K562 (cell line): ENCODE measurements around the gene PRDM15. TPM values are rescaled to one million over a fixed set of nuclear protein-coding genes. Genes with fewer than 3 reads are reported as not detected.

Experiments
- ATAC-seq: fragments of 200-7000 bp; cut with Tn5 transposase; 3 replicates; pipeline ENCODE4 v1.9.1; 2020; ENCODE audit warnings: moderate library complexity
- BruUV-seq: library from RNA; stranded (reverse); fragments of 400-500 nt; replicated peaks from 2 replicates; lab custom pipeline; 2021; lab: Mats Ljungman, UMichigan
- CTCF ChIA-PET: fragments of 300-600 bp; formaldehyde crosslinking; extraction: SDS; loops from one replicate; lab custom pipeline; 2021; ENCODE audit warnings: low intra/inter-chr PET ratio; lab: Yijun Ruan, JAX
- POLR2A ChIA-PET: fragments of 300-600, 350-650 bp; sonication (Branson Sonifier 250); formaldehyde crosslinking; extraction: SDS; loops from one replicate; lab custom pipeline; 2021; ENCODE audit warnings: antibody characterized with exemption, inconsistent platforms; lab: Yijun Ruan, JAX
- DNase-seq, 4 experiments: peaks; one replicate each; pipeline versions ENCODE4 v3.0.0 to v3.0.0-alpha.2; 2011 to 2018; ENCODE audit warnings: low spot score in 3 of 4, mixed read lengths in 3 of 4; ENCODE audit errors: extremely low read depth in 1 of 4
- FAIRE-seq: peaks from 2 replicates; lab custom pipeline; 2011; peaks lifted over from hg19 to GRCh38; lab: Jason Lieb, UNC
- H2AFZ ChIP-seq: 2 replicates; pipeline ENCODE4 v1.6.0; 2011; ENCODE audit warnings: low read depth, low read length, control low read depth, inconsistent platforms
- H3K27ac ChIP-seq: fragments of 200-600 bp; 3 replicates; pipeline ENCODE4 v1.8.0; 2011; ENCODE audit warnings: low read depth, mild to moderate bottlenecking, control low read depth, inconsistent platforms, low read length, moderate library complexity, mixed read lengths; ENCODE audit errors: extremely low read depth
- H3K27me3 ChIP-seq, 2 experiments: fragments of 300-600 bp in 1 of 2; 2 replicates in 1 of 2; 3 replicates in 1 of 2; pipeline versions ENCODE4 v1.6.0 to v1.8.0; 2011; ENCODE audit warnings: inconsistent platforms in 2 of 2, low read length in 2 of 2, mild to moderate bottlenecking in 1 of 2, mixed read lengths in 1 of 2, moderate library complexity in 1 of 2; ENCODE audit not compliant: control insufficient read depth in 2 of 2, insufficient read depth in 2 of 2
- H3K36me3 ChIP-seq: fragments of 300-600 bp; 3 replicates; pipeline ENCODE4 v1.8.0; 2011; ENCODE audit warnings: mild to moderate bottlenecking, low read length, inconsistent platforms; ENCODE audit not compliant: control insufficient read depth, insufficient read depth
- H3K4me1 ChIP-seq, 2 experiments: fragments of 200-600 bp in 1 of 2; replicated peaks in 1 of 2; 2 replicates in 1 of 2; 3 replicates in 1 of 2; pipeline versions ENCODE4 v1.5.1 to v1.8.0; 2011; ENCODE audit warnings: inconsistent platforms in 2 of 2, low read length in 2 of 2, mild to moderate bottlenecking in 1 of 2, mixed read lengths in 1 of 2, moderate library complexity in 1 of 2; ENCODE audit not compliant: control insufficient read depth in 2 of 2, insufficient read depth in 2 of 2
- H3K4me2 ChIP-seq: 2 replicates; pipeline ENCODE4 v1.6.1; 2011; ENCODE audit warnings: low read length, control low read depth, inconsistent platforms, mixed read lengths; ENCODE audit not compliant: insufficient read depth
- H3K4me3 ChIP-seq: fragments of 200-600 bp; sonication (generic), shearing (Covaris generic); 2 replicates; pipeline ENCODE4 v1.5.1; 2016; ENCODE audit warnings: control low read depth, inconsistent platforms
- H3K79me2 ChIP-seq: fragments of 200-600 bp; 3 replicates; pipeline ENCODE4 v1.8.0; 2011; ENCODE audit warnings: low read length, inconsistent platforms; ENCODE audit not compliant: control insufficient read depth, insufficient read depth
- H3K9ac ChIP-seq, 2 experiments: 2 replicates each; pipeline versions ENCODE4 v1.6.0 to v1.6.1; 2011; ENCODE audit warnings: low read depth in 2 of 2, low read length in 2 of 2, control low read depth in 1 of 2, inconsistent platforms in 1 of 2, mild to moderate bottlenecking in 1 of 2, mixed read lengths in 1 of 2; ENCODE audit not compliant: insufficient read depth in 1 of 2
- H3K9me1 ChIP-seq: one replicate; pipeline ENCODE4 v1.6.0; 2011; ENCODE audit warnings: inconsistent platforms, mild to moderate bottlenecking, low read length, moderate library complexity; ENCODE audit not compliant: control insufficient read depth, insufficient read depth
- H3K9me3 ChIP-seq: replicated peaks from 2 replicates; pipeline ENCODE4 v1.5.1; 2011; ENCODE audit warnings: low read depth, low read length, inconsistent platforms; ENCODE audit not compliant: control insufficient read depth, insufficient read depth
- H4K20me1 ChIP-seq: replicated peaks from 2 replicates; pipeline ENCODE4 v1.6.1; 2011; ENCODE audit warnings: low read length, inconsistent platforms, mixed read lengths; ENCODE audit not compliant: control insufficient read depth, insufficient read depth
- EGR1 ChIP-seq: fragments of 450-650 bp; conservative IDR thresholded peaks from 2 replicates; pipeline ENCODE4 v1.6.1; 2017; ENCODE audit warnings: mild to moderate bottlenecking
- GTF2A2 ChIP-seq: IDR thresholded peaks from 2 replicates; pipeline ENCODE4 v1.6.1; 2016; ENCODE audit warnings: mild to moderate bottlenecking, missing genetic modification characterization, missing compliant biosample characterization
- KLF1 ChIP-seq: fragments of 450-650 bp; IDR thresholded peaks from 2 replicates; pipeline ENCODE4 v1.6.1; 2016; ENCODE audit warnings: missing genetic modification characterization, missing compliant biosample characterization
- PTRF ChIP-seq: fragments of 450-650 bp; IDR thresholded peaks from 2 replicates; pipeline ENCODE4 v1.6.1; 2016; ENCODE audit warnings: mild to moderate bottlenecking, missing genetic modification characterization, missing compliant biosample characterization
- SOX6 ChIP-seq: fragments of 450-650 bp; IDR thresholded peaks from 2 replicates; pipeline ENCODE4 v1.6.1; 2014; ENCODE audit warnings: mild to moderate bottlenecking
- ZNF184 ChIP-seq: sonication (generic); formaldehyde crosslinking; IDR thresholded peaks from 2 replicates; pipeline ENCODE4 v1.5.0; 2020; ENCODE audit warnings: missing genetic modification reagents
- WGBS: fragments of 100-300 bp; shearing (Covaris generic); methylation state at CpG from one replicate; pipeline ENCODE4 v1.1.6; 2016; ENCODE audit warnings: low coverage, mixed read lengths; ENCODE audit not compliant: insufficient coverage; ENCODE audit errors: missing lambda C conversion rate; 5-methylcytosine and 5-hydroxymethylcytosine counted together
- in situ Hi-C: fragments of 300-500 bp; cut with MboI; formaldehyde crosslinking; loops from 4 replicates; pipeline ENCODE4 v1.15.0; 2018; ENCODE audit warnings: inconsistent platforms, mixed read lengths
- intact Hi-C: fragments of 100-400 bp; cut with micrococcal nuclease; formaldehyde crosslinking; loops from 2 replicates; pipeline ENCODE4 v1.14.2; 2022
- polyA plus RNA-seq, 8 experiments: library from polyadenylated mRNA; depleted of rRNA in 4 of 8; stranded (reverse) in 5 of 8; unstranded in 3 of 8; fragments of >200 nt; fragmentation: Nextera tagmentation in 2 of 8; fragmentation: Illumina TruSeq in 1 of 8; extraction: Ambion mirVana in 2 of 8; extraction: Trizol in 1 of 8; gene quantifications; 2 replicates each; pipeline versions ENCODE4 v1.2.1 to v1.2.3, GENCODE V29; 2011 to 2014; ENCODE audit warnings: inconsistent platforms in 1 of 8, missing spikeins in 1 of 8
- total RNA-seq, 7 experiments: library from RNA; depleted of rRNA in 6 of 7; stranded (reverse); fragments of >200 nt in 6 of 7; fragmentation: Illumina TruSeq in 2 of 7; extraction: Trizol in 2 of 7; gene quantifications; 2 replicates each; pipeline versions ENCODE4 v1.2.1 to v1.2.3, GENCODE V29; 2011 to 2021; ENCODE audit warnings: low replicate concordance in 1 of 7
- TF ChIP-seq, protein P1 (sequence below): fragments of 150-350 bp; conservative IDR thresholded peaks from 2 replicates; pipeline ENCODE4 v1.6.1; 2014; ENCODE audit warnings: low read length
- TF ChIP-seq, protein P2 (sequence below): sonication (generic); formaldehyde crosslinking; IDR thresholded peaks from 2 replicates; pipeline ENCODE4 v1.8.0; 2022; ENCODE audit warnings: mild to moderate bottlenecking, missing genetic modification reagents

The PRDM15 gene
- total and polyA plus RNA-seq, 9 of the 15 experiments (the other 6 are each of a cell fraction or from before 2014, with no cell fraction given), result 0.93 to 9.2 (median 6.2) TPM

DNA sequence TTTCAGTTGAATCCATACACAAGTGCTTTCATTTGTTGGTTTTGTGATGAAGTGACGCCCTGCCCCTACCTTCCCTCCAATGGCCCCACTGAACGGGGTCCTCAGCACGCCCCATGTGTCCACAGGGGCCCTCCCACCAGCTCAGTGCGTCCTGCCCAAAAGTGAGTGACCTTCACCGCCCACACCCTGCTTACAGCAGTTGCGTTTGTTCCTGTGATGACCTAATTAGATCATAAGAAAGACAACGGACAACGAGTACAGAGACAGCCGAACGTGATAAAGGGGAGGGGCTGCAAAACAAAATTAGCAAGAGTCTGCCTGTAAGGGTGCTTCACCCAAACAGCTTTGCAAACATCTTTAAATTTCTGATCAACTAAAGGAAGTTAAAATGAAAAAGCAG, 74.1 kb downstream of the PRDM15 start:
- Histone ChIP-seq H3K9me1 (peaks cover 4% of the 10 kb centered on the region), H3K27me3 (no peaks in the 10 kb centered on the region), H3K9ac (no peak overlapping the region), H3K4me1 (peaks cover 0 to 2% of the 10 kb centered on the region in 2 experiments; a peak in 1 of 5 replicates), H3K9me3 (no peaks in the 10 kb centered on the region), H2AFZ (no peak overlapping the region), H3K36me3 (peaks cover 47% of the 10 kb centered on the region; the same call in 2 of the 3 replicates), H3K4me3 (no peak overlapping the region), H3K27ac (no peak overlapping the region), H4K20me1 (no peaks in the 10 kb centered on the region), H3K4me2 (no peak overlapping the region), H3K79me2 (no peaks in the 10 kb centered on the region)
- TF ChIP-seq, protein P1, sequence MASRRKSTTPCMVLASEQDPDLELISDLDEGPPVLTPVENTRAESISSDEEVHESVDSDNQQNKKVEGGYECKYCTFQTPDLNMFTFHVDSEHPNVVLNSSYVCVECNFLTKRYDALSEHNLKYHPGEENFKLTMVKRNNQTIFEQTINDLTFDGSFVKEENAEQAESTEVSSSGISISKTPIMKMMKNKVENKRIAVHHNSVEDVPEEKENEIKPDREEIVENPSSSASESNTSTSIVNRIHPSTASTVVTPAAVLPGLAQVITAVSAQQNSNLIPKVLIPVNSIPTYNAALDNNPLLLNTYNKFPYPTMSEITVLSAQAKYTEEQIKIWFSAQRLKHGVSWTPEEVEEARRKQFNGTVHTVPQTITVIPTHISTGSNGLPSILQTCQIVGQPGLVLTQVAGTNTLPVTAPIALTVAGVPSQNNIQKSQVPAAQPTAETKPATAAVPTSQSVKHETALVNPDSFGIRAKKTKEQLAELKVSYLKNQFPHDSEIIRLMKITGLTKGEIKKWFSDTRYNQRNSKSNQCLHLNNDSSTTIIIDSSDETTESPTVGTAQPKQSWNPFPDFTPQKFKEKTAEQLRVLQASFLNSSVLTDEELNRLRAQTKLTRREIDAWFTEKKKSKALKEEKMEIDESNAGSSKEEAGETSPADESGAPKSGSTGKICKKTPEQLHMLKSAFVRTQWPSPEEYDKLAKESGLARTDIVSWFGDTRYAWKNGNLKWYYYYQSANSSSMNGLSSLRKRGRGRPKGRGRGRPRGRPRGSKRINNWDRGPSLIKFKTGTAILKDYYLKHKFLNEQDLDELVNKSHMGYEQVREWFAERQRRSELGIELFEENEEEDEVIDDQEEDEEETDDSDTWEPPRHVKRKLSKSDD, result no peak
- TF ChIP-seq EGR1, result 0 out of 2 replicates have a peak, but pooled peaks have one; percentile 15
- ATAC-seq, result no peak
- no peak for FAIRE-seq
- ChIA-PET CTCF (interaction anchor here (0.6 kb wide), 1 partner anchor 1039 kb away, joined by 3 read pairs; no protein-coding TSS in a partner anchor), POLR2A (no interaction called here)
- no peak for DNase-seq
- intact Hi-C loops, result no loop called here
- in situ Hi-C loops, result no loop called here
- WGBS, result 58% methylated on average over 10 of the region's 10 CpGs
- BruUV-seq, result no TSS peak

DNA sequence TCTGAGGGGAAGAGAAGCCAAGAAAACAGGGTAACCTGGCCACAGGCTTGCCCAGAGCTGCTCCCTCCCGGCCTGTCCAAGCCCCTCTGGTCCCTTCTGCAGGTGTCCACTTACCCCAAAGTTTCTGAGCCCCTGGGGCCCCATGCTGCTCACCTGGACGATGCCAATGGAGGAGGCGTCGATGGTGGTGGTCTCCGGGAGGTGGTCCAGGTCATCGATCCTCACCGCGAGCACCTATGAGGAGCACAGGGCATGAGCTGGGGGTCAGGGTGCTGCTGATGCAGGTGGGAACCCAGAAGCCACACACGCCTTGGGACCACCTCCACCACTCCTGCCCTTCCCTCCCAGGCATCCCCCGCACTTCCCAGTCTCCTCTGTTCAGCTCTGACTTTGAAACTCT, 74.8 kb downstream of the PRDM15 start:
- H3K9me1 ChIP-seq, result peaks cover 4% of the 10 kb centered on the region
- H3K9me3 ChIP-seq, result no peaks in the 10 kb centered on the region
- H3K4me3 ChIP-seq, result no peak overlapping the region
- H3K27me3 ChIP-seq, result no peaks in the 10 kb centered on the region
- BruUV-seq, result no TSS peak
- H2AFZ ChIP-seq, result no peak overlapping the region
- H3K4me2 ChIP-seq, result no peak overlapping the region
- ChIA-PET CTCF (no interaction called here), POLR2A (no interaction called here)
- H3K9ac ChIP-seq, result no peak overlapping the region
- H3K27ac ChIP-seq, result no peak overlapping the region
- peaks cover 0 to 2% of the 10 kb centered on the region in 2 experiments; a peak in 1 of 5 replicates for H3K4me1 ChIP-seq
- H4K20me1 ChIP-seq, result no peaks in the 10 kb centered on the region
- ATAC-seq (no peak), DNase-seq (no peak), FAIRE-seq (no peak)
- intact Hi-C loops, result no loop called here
- peaks cover 45% of the 10 kb centered on the region; the same call in 2 of the 3 replicates for H3K36me3 ChIP-seq
- in situ Hi-C loops, result no loop called here
- WGBS, result 86% methylated on average over 9 of the region's 10 CpGs
- no peaks in the 10 kb centered on the region for H3K79me2 ChIP-seq
- TF ChIP-seq SOX6 (no peak), KLF1 (no peak), ZNF184 (no peak), PTRF (no peak), GTF2A2 (tag) (no peak)
- TF ChIP-seq, protein P2, sequence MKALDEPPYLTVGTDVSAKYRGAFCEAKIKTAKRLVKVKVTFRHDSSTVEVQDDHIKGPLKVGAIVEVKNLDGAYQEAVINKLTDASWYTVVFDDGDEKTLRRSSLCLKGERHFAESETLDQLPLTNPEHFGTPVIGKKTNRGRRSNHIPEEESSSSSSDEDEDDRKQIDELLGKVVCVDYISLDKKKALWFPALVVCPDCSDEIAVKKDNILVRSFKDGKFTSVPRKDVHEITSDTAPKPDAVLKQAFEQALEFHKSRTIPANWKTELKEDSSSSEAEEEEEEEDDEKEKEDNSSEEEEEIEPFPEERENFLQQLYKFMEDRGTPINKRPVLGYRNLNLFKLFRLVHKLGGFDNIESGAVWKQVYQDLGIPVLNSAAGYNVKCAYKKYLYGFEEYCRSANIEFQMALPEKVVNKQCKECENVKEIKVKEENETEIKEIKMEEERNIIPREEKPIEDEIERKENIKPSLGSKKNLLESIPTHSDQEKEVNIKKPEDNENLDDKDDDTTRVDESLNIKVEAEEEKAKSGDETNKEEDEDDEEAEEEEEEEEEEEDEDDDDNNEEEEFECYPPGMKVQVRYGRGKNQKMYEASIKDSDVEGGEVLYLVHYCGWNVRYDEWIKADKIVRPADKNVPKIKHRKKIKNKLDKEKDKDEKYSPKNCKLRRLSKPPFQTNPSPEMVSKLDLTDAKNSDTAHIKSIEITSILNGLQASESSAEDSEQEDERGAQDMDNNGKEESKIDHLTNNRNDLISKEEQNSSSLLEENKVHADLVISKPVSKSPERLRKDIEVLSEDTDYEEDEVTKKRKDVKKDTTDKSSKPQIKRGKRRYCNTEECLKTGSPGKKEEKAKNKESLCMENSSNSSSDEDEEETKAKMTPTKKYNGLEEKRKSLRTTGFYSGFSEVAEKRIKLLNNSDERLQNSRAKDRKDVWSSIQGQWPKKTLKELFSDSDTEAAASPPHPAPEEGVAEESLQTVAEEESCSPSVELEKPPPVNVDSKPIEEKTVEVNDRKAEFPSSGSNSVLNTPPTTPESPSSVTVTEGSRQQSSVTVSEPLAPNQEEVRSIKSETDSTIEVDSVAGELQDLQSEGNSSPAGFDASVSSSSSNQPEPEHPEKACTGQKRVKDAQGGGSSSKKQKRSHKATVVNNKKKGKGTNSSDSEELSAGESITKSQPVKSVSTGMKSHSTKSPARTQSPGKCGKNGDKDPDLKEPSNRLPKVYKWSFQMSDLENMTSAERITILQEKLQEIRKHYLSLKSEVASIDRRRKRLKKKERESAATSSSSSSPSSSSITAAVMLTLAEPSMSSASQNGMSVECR (CRISPR knock-in tag), result no peak
